Neural progenitor cell (in vitro differentiated cells): ENCODE data around the gene TLK1. TPM values are rescaled to one million over a fixed set of nuclear protein-coding genes. Genes with fewer than 3 reads are reported as not detected.
A peak's percentile ranks its signal among the peaks of the same experiment; 100 is the strongest.

ENCODE experiments used
- DNase-seq: peaks from one replicate; pipeline ENCODE4 v3.0.0-alpha.2; 2016; ENCODE audit warnings: low spot score
- H2AFZ ChIP-seq: fragments of 200-600 bp; sonication (generic); replicated peaks from 2 replicates; pipeline ENCODE4 v1.6.1; 2016; ENCODE audit warnings: antibody characterized with exemption
- H3F3A ChIP-seq: fragments of 200-600 bp; sonication (generic); 2 replicates; pipeline ENCODE4 v1.6.1; 2016; ENCODE audit warnings: antibody characterized with exemption, low read depth
- H3K27ac ChIP-seq: fragments of 200-600 bp; sonication (generic); 2 replicates; pipeline ENCODE4 v1.5.1; 2016; ENCODE audit warnings: mild to moderate bottlenecking
- H3K27me3 ChIP-seq: fragments of 200-600 bp; sonication (generic); 2 replicates; pipeline ENCODE4 v1.6.1; 2016; ENCODE audit warnings: mild to moderate bottlenecking, moderate library complexity
- H3K36me3 ChIP-seq: fragments of 200-600 bp; sonication (generic); 2 replicates; pipeline ENCODE4 v1.5.1; 2016
- H3K4me1 ChIP-seq: fragments of 200-600 bp; sonication (generic); 2 replicates; pipeline ENCODE4 v1.6.1; 2016; ENCODE audit warnings: mixed run types
- H3K4me2 ChIP-seq: fragments of 200-600 bp; sonication (generic); 2 replicates; pipeline ENCODE4 v1.6.1; 2016
- H3K4me3 ChIP-seq: fragments of 200-600 bp; sonication (generic); 2 replicates; pipeline ENCODE4 v1.5.1; 2016
- H3K79me2 ChIP-seq: fragments of 200-600 bp; sonication (generic); 2 replicates; pipeline ENCODE4 v1.6.1; 2016; ENCODE audit warnings: low read depth
- H3K9ac ChIP-seq: fragments of 200-600 bp; sonication (generic); 2 replicates; pipeline ENCODE4 v1.6.1; 2016
- H3K9me3 ChIP-seq: fragments of 200-600 bp; sonication (generic); 2 replicates; pipeline ENCODE4 v1.5.1; 2016; ENCODE audit warnings: low read depth
- H4K20me1 ChIP-seq: fragments of 200-600 bp; sonication (generic); 2 replicates; pipeline ENCODE4 v1.6.1; 2016; ENCODE audit warnings: low read depth
- H3K27ac Mint-ChIP-seq: 3 replicates; pipeline ENCODE4 v1.8.0; 2021; ENCODE audit warnings: mixed read lengths
- H3K27me3 Mint-ChIP-seq: 2 replicates; pipeline ENCODE4 v1.8.0; 2022; ENCODE audit warnings: low read depth, mild to moderate bottlenecking, inconsistent platforms, moderate library complexity, mixed read lengths; ENCODE audit not compliant: insufficient read depth
- H3K36me3 Mint-ChIP-seq: 3 replicates; pipeline ENCODE4 v1.8.0; 2021; ENCODE audit warnings: mixed read lengths
- H3K4me1 Mint-ChIP-seq: 3 replicates; pipeline ENCODE4 v1.8.0; 2021; ENCODE audit warnings: mixed read lengths
- H3K4me3 Mint-ChIP-seq: 3 replicates; pipeline ENCODE4 v1.8.0; 2021; ENCODE audit warnings: mild to moderate bottlenecking, moderate library complexity, mixed read lengths
- H3K9me3 Mint-ChIP-seq: 3 replicates; pipeline ENCODE4 v1.8.0; 2020; ENCODE audit warnings: mixed read lengths
- CTCF ChIP-seq: fragments of 200-600 bp; sonication (generic); IDR thresholded peaks from 2 replicates; pipeline ENCODE4 v1.5.1; 2017; ENCODE audit warnings: antibody characterized with exemption, mild to moderate bottlenecking
- EZH2 ChIP-seq: fragments of 200-600 bp; sonication (generic); IDR thresholded peaks from 2 replicates; pipeline ENCODE4 v1.6.1; 2017; ENCODE audit warnings: antibody characterized with exemption, mild to moderate bottlenecking, moderate library complexity
- EZH2phosphoT487 ChIP-seq: fragments of 200-600 bp; sonication (generic); IDR thresholded peaks from 2 replicates; pipeline ENCODE4 v1.6.1; 2017; ENCODE audit warnings: antibody characterized with exemption
- total RNA-seq: library from RNA; depleted of rRNA; stranded (reverse); fragments of >200 nt; gene quantifications from 2 replicates; pipeline ENCODE4 v1.2.3, GENCODE V29; 2015; ENCODE audit warnings: low replicate concordance

The TLK1 gene
- total RNA-seq, 1 donor from 2014 or later, result 31.1 TPM

GRCh38 chr2:171025214-171025613, 135.5 kb downstream of the TLK1 start:
- Histone ChIP-seq H3K9me3 (no peaks in the 10 kb centered on the region), H2AFZ (no peak overlapping the region), H3F3A (peaks cover 4% of the 10 kb centered on the region), H3K4me2 (no peak overlapping the region), H3K4me1 (no peaks in the 10 kb centered on the region), H3K79me2 (no peaks in the 10 kb centered on the region), H3K27me3 (no peaks in the 10 kb centered on the region), H3K4me3 (no peak overlapping the region), H3K36me3 (peaks cover 6% of the 10 kb centered on the region), H4K20me1 (no peaks in the 10 kb centered on the region), H3K27ac (no peak overlapping the region), H3K9ac (no peak overlapping the region)
- TF ChIP-seq EZH2phosphoT487 (no peak), CTCF (no peak), EZH2 (no peak)
- no peaks in the 10 kb centered on the region for H3K4me1 Mint-ChIP-seq
- peaks cover 21% of the 10 kb centered on the region for H3K36me3 Mint-ChIP-seq
- no peaks in the 10 kb centered on the region for H3K9me3 Mint-ChIP-seq
- H3K27ac Mint-ChIP-seq, result no peak overlapping the region
- no peak for DNase-seq
- no peaks in the 10 kb centered on the region for H3K27me3 Mint-ChIP-seq
- H3K4me3 Mint-ChIP-seq, result no peak overlapping the region

- DNase-seq, result no peak
- H3K4me1 Mint-ChIP-seq, result no peaks in the 10 kb centered on the region
- Histone ChIP-seq H3K36me3 (no peaks in the 10 kb centered on the region), H3K79me2 (no peaks in the 10 kb centered on the region), H3K27ac (peak overlapping the region; percentile 15), H3K9ac (no peak overlapping the region), H3K4me2 (no peak overlapping the region), H3K27me3 (no peaks in the 10 kb centered on the region), H3K9me3 (no peaks in the 10 kb centered on the region), H2AFZ (no peak overlapping the region), H3K4me1 (no peaks in the 10 kb centered on the region), H3F3A (peaks cover 4% of the 10 kb centered on the region), H4K20me1 (no peaks in the 10 kb centered on the region), H3K4me3 (no peak overlapping the region)
- no peak overlapping the region for H3K27ac Mint-ChIP-seq
- peaks cover 28% of the 10 kb centered on the region for H3K36me3 Mint-ChIP-seq
- TF ChIP-seq CTCF, result no peak
- TF ChIP-seq EZH2phosphoT487, result no peak
- no peak for TF ChIP-seq EZH2
- no peak overlapping the region for H3K4me3 Mint-ChIP-seq
- no peaks in the 10 kb centered on the region for H3K9me3 Mint-ChIP-seq
- H3K27me3 Mint-ChIP-seq, result no peaks in the 10 kb centered on the region
Observed at GRCh38 chr2:171018522-171018921, 142.2 kb downstream of the TLK1 start.

- Histone ChIP-seq H3F3A (peaks cover 16% of the 10 kb centered on the region), H2AFZ (no peak overlapping the region), H4K20me1 (no peaks in the 10 kb centered on the region), H3K27me3 (no peaks in the 10 kb centered on the region), H3K4me1 (no peaks in the 10 kb centered on the region), H3K36me3 (peaks cover 9% of the 10 kb centered on the region), H3K27ac (no peak overlapping the region), H3K4me3 (no peak overlapping the region), H3K4me2 (no peak overlapping the region), H3K9me3 (no peaks in the 10 kb centered on the region), H3K79me2 (no peaks in the 10 kb centered on the region), H3K9ac (no peak overlapping the region)
- Mint-ChIP-seq H3K9me3 (no peaks in the 10 kb centered on the region), H3K36me3 (peaks cover 25% of the 10 kb centered on the region), H3K27me3 (no peaks in the 10 kb centered on the region), H3K4me1 (no peaks in the 10 kb centered on the region), H3K27ac (no peak overlapping the region), H3K4me3 (no peak overlapping the region)
- TF ChIP-seq EZH2phosphoT487 (no peak), EZH2 (no peak), CTCF (no peak)
- DNase-seq, result no peak
Observed at GRCh38 chr2:171016125-171016524, 144.6 kb downstream of the TLK1 start.

GRCh38 chr2:171013851-171014250, 146.8 kb downstream of the TLK1 start:
- Mint-ChIP-seq H3K27ac (no peak overlapping the region), H3K9me3 (no peaks in the 10 kb centered on the region), H3K4me3 (no peak overlapping the region), H3K36me3 (peaks cover 33% of the 10 kb centered on the region), H3K27me3 (no peaks in the 10 kb centered on the region), H3K4me1 (no peaks in the 10 kb centered on the region)
- TF ChIP-seq EZH2 (no peak), CTCF (no peak), EZH2phosphoT487 (no peak)
- H3K4me1 ChIP-seq, result no peaks in the 10 kb centered on the region
- H3K9me3 ChIP-seq, result no peaks in the 10 kb centered on the region
- no peak overlapping the region for H3K4me3 ChIP-seq
- no peaks in the 10 kb centered on the region for H4K20me1 ChIP-seq
- no peaks in the 10 kb centered on the region for H3K79me2 ChIP-seq
- no peak overlapping the region for H3K9ac ChIP-seq
- no peak for DNase-seq
- no peaks in the 10 kb centered on the region for H3K27me3 ChIP-seq
- no peak overlapping the region for H2AFZ ChIP-seq
- H3K27ac ChIP-seq, result no peak overlapping the region
- peaks cover 9% of the 10 kb centered on the region for H3K36me3 ChIP-seq
- no peak overlapping the region for H3K4me2 ChIP-seq
- H3F3A ChIP-seq, result peaks cover 24% of the 10 kb centered on the region
